ENCODE measurements around the gene E2F3. TPM values are rescaled to one million over a fixed set of nuclear protein-coding genes. Genes with fewer than 3 reads are reported as not detected.

E2F3 gene
- polyA plus RNA-seq, 4 donors, result 1.8 to 15.7 (median 4.4) TPM

DNA sequence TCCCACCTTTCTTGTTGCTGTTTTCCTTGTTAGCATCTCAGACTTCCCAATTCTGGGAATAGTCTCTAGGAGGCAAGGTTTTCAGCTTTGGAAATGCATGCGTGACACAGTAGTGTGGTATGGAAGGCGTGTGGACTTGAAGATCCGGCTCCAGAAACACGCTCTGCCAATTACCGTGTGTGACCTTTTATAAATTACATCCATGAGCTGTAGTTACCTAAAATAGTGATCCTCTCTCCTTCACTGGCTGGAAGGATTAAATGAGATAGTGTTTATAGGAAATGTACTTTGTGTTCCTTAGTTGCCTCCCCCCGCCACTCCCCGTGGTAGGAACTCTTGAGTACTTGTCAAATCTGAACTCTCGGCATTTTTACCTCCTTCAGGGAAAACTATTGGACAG, 13.0 kb downstream of the E2F3 start:
- Histone ChIP-seq H3K4me3 (ENCODE audit: low read depth in 1 of 3, low read length in 3 of 3) (no peak overlapping the region), H3K4me1 (ENCODE audit: control insufficient read depth in 3 of 3, insufficient read depth in 2 of 3, low read depth in 1 of 3, low read length in 2 of 3) (peaks cover 6 to 33% (median 29%) of the 10 kb centered on the region in 3 donors), H3K9me3 (ENCODE audit: control insufficient read depth in 2 of 2, insufficient read depth in 1 of 2, low read depth in 1 of 2, low read length in 1 of 2) (no peaks in the 10 kb centered on the region), H3K27ac (ENCODE audit: low read depth in 1 of 3, low read length in 2 of 3) (peak overlapping the region in 1 of 3 donors; percentile 3), H3K27me3 (ENCODE audit: control insufficient read depth in 3 of 3, insufficient read depth in 3 of 3, low read length in 3 of 3) (no peaks in the 10 kb centered on the region), H3K36me3 (ENCODE audit: control insufficient read depth in 3 of 3, insufficient read depth in 2 of 3, low read depth in 1 of 3, low read length in 3 of 3) (peaks cover 0 to 24% (median 0%) of the 10 kb centered on the region in 3 donors)
- FAIRE-seq (no peak), DNase-seq (no peak)
- 85 to 93% (median 87%) methylated on average over 8 of the region's 8 CpGs for WGBS, 3 donors

DNA sequence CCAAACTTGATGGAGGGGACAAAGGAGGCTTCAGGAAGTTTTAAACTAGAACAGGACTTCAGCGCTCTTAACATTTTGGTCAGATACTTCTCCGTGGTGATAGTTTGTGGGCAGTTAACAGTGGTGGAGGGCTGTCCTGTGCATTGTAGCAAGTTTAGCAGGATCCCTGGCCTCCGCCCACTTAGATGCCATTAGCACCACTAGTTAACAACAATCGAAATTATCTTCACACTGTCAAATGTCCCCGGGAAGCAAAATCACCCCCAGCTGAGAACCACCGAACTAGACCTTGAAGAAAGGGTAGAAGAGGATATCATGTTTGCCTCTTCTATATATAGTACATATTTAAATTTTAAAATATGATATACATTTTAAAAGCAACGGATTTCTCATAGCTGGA, 13.6 kb downstream of the E2F3 start:
- Histone ChIP-seq H3K36me3 (ENCODE audit: control insufficient read depth in 3 of 3, insufficient read depth in 2 of 3, low read depth in 1 of 3, low read length in 3 of 3) (peaks cover 0 to 21% (median 0%) of the 10 kb centered on the region in 3 donors), H3K27ac (ENCODE audit: low read depth in 1 of 3, low read length in 2 of 3) (peak overlapping the region in 2 of 3 donors; percentile 3 to 41), H3K4me3 (ENCODE audit: low read depth in 1 of 3, low read length in 3 of 3) (no peak overlapping the region), H3K4me1 (ENCODE audit: control insufficient read depth in 3 of 3, insufficient read depth in 2 of 3, low read depth in 1 of 3, low read length in 2 of 3) (peaks cover 6 to 33% (median 25%) of the 10 kb centered on the region in 3 donors), H3K27me3 (ENCODE audit: control insufficient read depth in 3 of 3, insufficient read depth in 3 of 3, low read length in 3 of 3) (no peaks in the 10 kb centered on the region), H3K9me3 (ENCODE audit: control insufficient read depth in 2 of 2, insufficient read depth in 1 of 2, low read depth in 1 of 2, low read length in 1 of 2) (no peaks in the 10 kb centered on the region)
- 50 to 68% (median 63%) methylated on average over 7 of the region's 7 CpGs for WGBS, 3 donors
- no peak for FAIRE-seq
- no peak for DNase-seq

DNA sequence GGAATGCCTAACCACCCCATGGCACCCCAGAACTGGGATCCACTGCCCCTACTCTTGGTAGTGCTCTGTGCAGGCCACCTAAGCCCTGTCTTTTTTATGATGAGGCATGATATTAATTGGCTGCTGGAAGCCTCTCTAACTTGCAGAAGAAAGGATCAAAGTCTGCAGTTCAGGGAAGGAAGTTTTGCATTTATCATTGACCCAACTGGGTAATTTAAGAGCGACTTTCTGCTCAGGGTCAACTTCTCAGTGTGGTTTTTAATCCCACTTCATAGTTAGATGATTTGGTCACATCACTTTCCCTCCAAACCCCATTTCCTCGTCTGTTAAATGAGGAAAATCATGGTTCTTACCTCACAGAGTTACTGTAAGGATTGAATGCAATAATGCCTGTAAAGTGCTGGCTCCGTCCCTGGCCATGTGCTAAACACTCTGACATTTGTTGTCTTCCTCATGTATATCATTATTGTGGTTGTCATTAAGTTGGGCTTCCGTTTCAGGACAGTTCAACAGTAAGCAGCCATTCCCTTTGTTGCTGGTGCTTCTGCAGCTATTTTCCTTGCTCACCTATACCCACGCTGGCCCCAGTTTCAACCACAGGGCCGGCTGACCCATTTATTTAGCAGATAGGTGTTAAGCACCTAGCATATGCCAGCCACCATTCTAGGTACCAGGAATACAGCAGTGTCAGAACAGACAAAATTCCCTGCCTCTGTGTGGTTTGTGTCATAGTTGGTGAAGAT, 14.2 kb downstream of the E2F3 start:
- Histone ChIP-seq H3K36me3 (ENCODE audit: control insufficient read depth in 3 of 3, insufficient read depth in 2 of 3, low read depth in 1 of 3, low read length in 3 of 3) (peaks cover 0 to 18% (median 0%) of the 10 kb centered on the region in 3 donors), H3K27ac (ENCODE audit: low read depth in 1 of 3, low read length in 2 of 3) (peak overlapping the region; percentile 49 to 67 (median 66)), H3K4me1 (ENCODE audit: control insufficient read depth in 3 of 3, insufficient read depth in 2 of 3, low read depth in 1 of 3, low read length in 2 of 3) (peaks cover 6 to 33% (median 25%) of the 10 kb centered on the region in 3 donors), H3K9me3 (ENCODE audit: control insufficient read depth in 2 of 2, insufficient read depth in 1 of 2, low read depth in 1 of 2, low read length in 1 of 2) (no peaks in the 10 kb centered on the region), H3K27me3 (ENCODE audit: control insufficient read depth in 3 of 3, insufficient read depth in 3 of 3, low read length in 3 of 3) (no peaks in the 10 kb centered on the region), H3K4me3 (ENCODE audit: low read depth in 1 of 3, low read length in 3 of 3) (no peak overlapping the region)
- WGBS, 3 donors, result 24 to 49% (median 33%) methylated on average over 6 of the region's 6 CpGs
- DNase-seq, result peak; percentile 75 to 85
- no peak for FAIRE-seq

DNA sequence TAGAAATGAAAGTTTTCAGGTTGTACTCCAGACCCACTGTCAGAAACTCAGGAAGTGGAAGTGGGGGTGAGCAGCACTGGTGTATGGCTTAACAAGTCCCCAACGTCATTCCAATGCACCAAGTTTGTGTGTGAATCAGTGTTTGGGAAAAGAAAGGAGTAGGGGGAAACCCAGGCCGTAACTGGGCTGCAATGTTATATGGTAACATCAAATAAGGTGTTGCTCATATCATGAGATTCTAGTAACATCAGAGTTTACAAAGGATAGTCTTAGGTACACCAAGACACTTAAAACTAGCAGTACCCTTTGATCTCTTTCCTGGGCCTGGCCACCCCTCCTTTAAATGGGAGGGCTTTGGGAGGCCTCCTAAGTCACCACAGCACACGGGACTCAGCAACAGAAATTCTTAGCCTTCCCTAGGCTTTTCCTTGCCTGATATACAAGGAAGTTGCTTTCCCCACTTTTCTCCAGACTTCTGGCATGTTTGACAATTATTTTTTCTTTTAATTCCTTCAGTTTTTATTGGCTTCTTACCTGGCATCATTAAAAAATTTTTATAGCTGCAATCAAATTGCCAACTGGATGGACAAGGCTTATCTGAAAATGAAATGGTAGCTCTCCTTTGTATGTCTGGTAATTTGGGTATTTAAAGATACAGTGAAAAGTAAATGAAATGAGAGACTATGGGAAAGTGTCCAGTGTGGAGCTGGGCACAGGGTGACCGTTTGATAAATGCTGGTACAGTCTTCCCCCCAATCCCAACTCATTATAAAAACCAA, 15.1 kb downstream of the E2F3 start:
- Histone ChIP-seq H3K27me3 (ENCODE audit: control insufficient read depth in 3 of 3, insufficient read depth in 3 of 3, low read length in 3 of 3) (no peaks in the 10 kb centered on the region), H3K36me3 (ENCODE audit: control insufficient read depth in 3 of 3, insufficient read depth in 2 of 3, low read depth in 1 of 3, low read length in 3 of 3) (peaks cover 0 to 13% (median 0%) of the 10 kb centered on the region in 3 donors), H3K9me3 (ENCODE audit: control insufficient read depth in 2 of 2, insufficient read depth in 1 of 2, low read depth in 1 of 2, low read length in 1 of 2) (peaks cover 0 to 3% of the 10 kb centered on the region in 2 donors), H3K4me3 (ENCODE audit: low read depth in 1 of 3, low read length in 3 of 3) (no peak overlapping the region), H3K4me1 (ENCODE audit: control insufficient read depth in 3 of 3, insufficient read depth in 2 of 3, low read depth in 1 of 3, low read length in 2 of 3) (peaks cover 6 to 33% (median 25%) of the 10 kb centered on the region in 3 donors), H3K27ac (ENCODE audit: low read depth in 1 of 3, low read length in 2 of 3) (peak overlapping the region; percentile 46 to 83 (median 66))
- WGBS, 3 donors, result 27 to 55% (median 38%) methylated on average over 4 of the region's 4 CpGs
- FAIRE-seq, result no peak
- peak; percentile 18 to 45 for DNase-seq

DNA sequence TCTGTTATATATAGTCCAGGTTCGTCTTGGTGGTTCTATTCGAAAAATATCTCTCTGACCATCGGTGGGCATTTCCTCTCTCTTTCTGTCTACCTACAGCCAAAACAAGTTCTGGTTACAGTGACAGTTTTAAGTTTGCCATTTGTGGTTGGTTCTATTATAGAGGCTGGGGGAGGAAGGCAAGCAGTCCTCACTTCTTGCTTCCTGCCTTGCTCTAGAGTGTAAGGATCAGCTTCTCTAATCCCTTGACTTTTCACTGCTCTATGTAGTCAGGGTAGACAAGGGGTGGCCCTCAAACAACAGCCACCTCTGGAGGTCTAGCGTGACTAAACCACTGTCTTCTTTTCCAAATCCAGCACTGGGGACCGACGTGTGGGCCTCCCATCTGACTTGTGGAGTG, 16.1 kb downstream of the E2F3 start:
- 64 to 79% (median 73%) methylated on average over 6 of the region's 6 CpGs for WGBS, 3 donors
- FAIRE-seq (no peak), DNase-seq (no peak)
- H3K27ac ChIP-seq (ENCODE audit: low read depth in 1 of 3, low read length in 2 of 3), result no peak overlapping the region
- H3K4me3 ChIP-seq (ENCODE audit: low read depth in 1 of 3, low read length in 3 of 3), result no peak overlapping the region
- no peaks in the 10 kb centered on the region for H3K27me3 ChIP-seq (ENCODE audit: control insufficient read depth in 3 of 3, insufficient read depth in 3 of 3, low read length in 3 of 3)
- H3K36me3 ChIP-seq (ENCODE audit: control insufficient read depth in 3 of 3, insufficient read depth in 2 of 3, low read depth in 1 of 3, low read length in 3 of 3), result peaks cover 0 to 7% (median 0%) of the 10 kb centered on the region in 3 donors
- peaks cover 0 to 7% of the 10 kb centered on the region in 2 donors for H3K9me3 ChIP-seq (ENCODE audit: control insufficient read depth in 2 of 2, insufficient read depth in 1 of 2, low read depth in 1 of 2, low read length in 1 of 2)
- peaks cover 4 to 33% (median 25%) of the 10 kb centered on the region in 3 donors for H3K4me1 ChIP-seq (ENCODE audit: control insufficient read depth in 3 of 3, insufficient read depth in 2 of 3, low read depth in 1 of 3, low read length in 2 of 3)

DNA sequence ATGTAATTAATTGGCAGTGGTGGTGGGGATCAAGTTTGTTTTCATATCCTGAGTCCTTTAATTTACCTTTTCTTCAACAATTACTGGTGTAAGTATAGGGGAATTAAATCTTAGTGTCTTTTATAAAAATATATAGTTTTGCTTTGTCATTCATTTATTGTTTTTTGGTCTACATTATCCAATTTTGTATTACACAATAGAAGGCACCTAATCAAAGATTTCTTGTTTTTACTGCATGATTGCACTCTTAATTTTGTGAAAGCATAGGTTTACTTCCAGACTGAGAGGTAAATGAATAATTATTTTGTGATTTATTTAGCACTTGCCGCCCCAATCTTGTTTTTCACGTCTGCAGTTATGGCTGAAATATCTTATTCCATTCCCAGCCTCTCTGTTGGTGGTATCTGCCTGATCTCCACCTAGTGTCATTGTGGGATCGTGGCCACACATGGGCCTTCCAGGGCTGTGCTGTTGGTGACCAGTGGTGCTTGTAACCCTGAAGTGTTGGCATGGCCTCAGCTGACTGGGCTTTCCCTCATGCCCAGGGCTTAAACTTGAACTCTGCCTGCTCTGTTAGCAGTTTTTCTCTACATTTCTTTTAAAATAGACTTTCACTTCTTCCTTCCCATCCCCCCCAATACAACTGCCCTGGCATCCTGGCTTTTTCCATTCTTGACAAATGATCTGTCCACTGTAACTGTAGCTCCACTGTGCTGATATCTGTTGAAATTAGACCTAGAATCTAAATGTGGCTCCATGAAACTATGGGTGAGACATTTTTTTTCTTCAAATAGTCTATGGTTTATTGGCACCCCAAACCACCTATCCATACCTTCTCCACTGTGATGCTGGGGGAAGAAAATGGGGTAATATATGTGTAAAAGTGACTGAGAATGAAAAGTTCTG, 24.8 kb downstream of the E2F3 start:
- peaks cover 0 to 8% (median 0%) of the 10 kb centered on the region in 3 donors for H3K36me3 ChIP-seq (ENCODE audit: control insufficient read depth in 3 of 3, insufficient read depth in 2 of 3, low read depth in 1 of 3, low read length in 3 of 3)
- DNase-seq, result no peak
- no peaks in the 10 kb centered on the region for H3K27me3 ChIP-seq (ENCODE audit: control insufficient read depth in 3 of 3, insufficient read depth in 3 of 3, low read length in 3 of 3)
- no peak overlapping the region for H3K4me3 ChIP-seq (ENCODE audit: low read depth in 1 of 3, low read length in 3 of 3)
- peaks cover 0 to 5% (median 0%) of the 10 kb centered on the region in 3 donors for H3K4me1 ChIP-seq (ENCODE audit: control insufficient read depth in 3 of 3, insufficient read depth in 2 of 3, low read depth in 1 of 3, low read length in 2 of 3)
- no peak for FAIRE-seq
- WGBS, 3 donors, result 87 to 96% (median 94%) methylated on average over 3 of the region's 3 CpGs
- H3K9me3 ChIP-seq (ENCODE audit: control insufficient read depth in 2 of 2, insufficient read depth in 1 of 2, low read depth in 1 of 2, low read length in 1 of 2), result peaks cover 0 to 18% of the 10 kb centered on the region in 2 donors
- no peak overlapping the region for H3K27ac ChIP-seq (ENCODE audit: low read depth in 1 of 3, low read length in 2 of 3)

DNA sequence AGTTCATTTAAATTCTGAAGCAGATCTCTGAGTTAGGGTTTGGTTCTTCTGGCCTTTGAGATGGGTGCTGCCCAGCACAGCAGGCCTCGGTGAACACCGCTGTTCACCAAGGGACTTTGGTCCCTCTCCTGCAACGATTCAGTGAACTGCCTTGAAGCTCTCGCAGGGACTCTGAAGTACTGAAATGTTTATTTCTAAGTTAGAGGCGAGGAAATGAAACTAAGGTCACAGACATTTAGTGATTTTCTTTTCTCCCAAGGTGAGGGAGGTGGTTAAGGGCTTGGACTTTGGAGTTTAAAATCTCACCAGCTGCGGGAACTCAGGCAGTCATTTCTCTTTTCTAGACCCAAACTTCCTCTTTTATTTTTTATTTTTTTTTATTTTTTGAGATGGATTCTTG, 26.2 kb downstream of the E2F3 start:
- FAIRE-seq, result no peak
- peak in 1 of 2 donors; percentile 90 for DNase-seq
- H3K27me3 ChIP-seq (ENCODE audit: control insufficient read depth in 3 of 3, insufficient read depth in 3 of 3, low read length in 3 of 3), result no peaks in the 10 kb centered on the region

More for the DNA sequence above, 26.2 kb downstream of the E2F3 start:
- 18 to 47% (median 27%) methylated on average over 6 of the region's 6 CpGs for WGBS, 3 donors
- peaks cover 0 to 17% (median 0%) of the 10 kb centered on the region in 3 donors for H3K36me3 ChIP-seq (ENCODE audit: control insufficient read depth in 3 of 3, insufficient read depth in 2 of 3, low read depth in 1 of 3, low read length in 3 of 3)
- peak overlapping the region in 2 of 3 donors; percentile 15 to 58 for H3K27ac ChIP-seq (ENCODE audit: low read depth in 1 of 3, low read length in 2 of 3)
- H3K4me3 ChIP-seq (ENCODE audit: low read depth in 1 of 3, low read length in 3 of 3), result no peak overlapping the region
- peaks cover 0 to 12% of the 10 kb centered on the region in 2 donors for H3K9me3 ChIP-seq (ENCODE audit: control insufficient read depth in 2 of 2, insufficient read depth in 1 of 2, low read depth in 1 of 2, low read length in 1 of 2)
- H3K4me1 ChIP-seq (ENCODE audit: control insufficient read depth in 3 of 3, insufficient read depth in 2 of 3, low read depth in 1 of 3, low read length in 2 of 3), result peaks cover 0 to 5% (median 0%) of the 10 kb centered on the region in 3 donors

All from small intestine (tissue), 7 donors.